ENCODE measurements around the gene PTGIR. TPM values are rescaled to one million over a fixed set of nuclear protein-coding genes. Genes with fewer than 3 reads are reported as not detected.
A peak's percentile ranks its signal among the peaks of the same experiment; 100 is the strongest.

PTGIR gene
- total RNA-seq, 1 donor from 2014 or later: 0.38 TPM

GRCh38 chr19:46614114-46614722 is 10.7 kb downstream of the PTGIR start:
- Mint-ChIP-seq H3K9me3 (ENCODE audit: unreplicated experiment) (no peaks in the 10 kb centered on the region), H3K4me1 (ENCODE audit: unreplicated experiment) (peaks cover 16% of the 10 kb centered on the region), H3K36me3 (ENCODE audit: unreplicated experiment) (peaks cover 4% of the 10 kb centered on the region), H3K4me3 (ENCODE audit: unreplicated experiment) (no peak overlapping the region), H3K27ac (ENCODE audit: unreplicated experiment) (no peak overlapping the region), H3K27me3 (ENCODE audit: unreplicated experiment) (no peaks in the 10 kb centered on the region)
- peak; percentile 92 for TF ChIP-seq CTCF (IDR thresholded peaks at IDR 0.05)
- peak; percentile 94 for DNase-seq (ENCODE audit: extremely low spot score, unreplicated experiment)

GRCh38 chr19:46613525-46613924 is 11.4 kb downstream of the PTGIR start:
- H3K36me3 Mint-ChIP-seq (ENCODE audit: unreplicated experiment): peaks cover 8% of the 10 kb centered on the region
- no peaks in the 10 kb centered on the region for H3K27me3 Mint-ChIP-seq (ENCODE audit: unreplicated experiment)
- no peaks in the 10 kb centered on the region for H3K9me3 Mint-ChIP-seq (ENCODE audit: unreplicated experiment)
- no peak for DNase-seq (ENCODE audit: extremely low spot score, unreplicated experiment)
- no peak overlapping the region for H3K4me3 Mint-ChIP-seq (ENCODE audit: unreplicated experiment)
- peaks cover 16% of the 10 kb centered on the region for H3K4me1 Mint-ChIP-seq (ENCODE audit: unreplicated experiment)
- H3K27ac Mint-ChIP-seq (ENCODE audit: unreplicated experiment): no peak overlapping the region
- TF ChIP-seq CTCF (IDR thresholded peaks at IDR 0.05): no peak

GRCh38 chr19:46611776-46612175 is 13.1 kb downstream of the PTGIR start:
- no peak overlapping the region for H3K4me3 Mint-ChIP-seq (ENCODE audit: unreplicated experiment)
- H3K27ac Mint-ChIP-seq (ENCODE audit: unreplicated experiment): no peak overlapping the region

GRCh38 chr19:46610851-46611770 is 13.8 kb downstream of the PTGIR start:
- DNase-seq (ENCODE audit: extremely low spot score, unreplicated experiment): no peak
- H3K27ac Mint-ChIP-seq (ENCODE audit: unreplicated experiment): peak overlapping the region; percentile 29
- no peaks in the 10 kb centered on the region for H3K27me3 Mint-ChIP-seq (ENCODE audit: unreplicated experiment)
- peaks cover 26% of the 10 kb centered on the region for H3K36me3 Mint-ChIP-seq (ENCODE audit: unreplicated experiment)
- no peak for TF ChIP-seq CTCF (IDR thresholded peaks at IDR 0.05)
- H3K4me3 Mint-ChIP-seq (ENCODE audit: unreplicated experiment): no peak overlapping the region
- H3K4me1 Mint-ChIP-seq (ENCODE audit: unreplicated experiment): peaks cover 9% of the 10 kb centered on the region
- H3K9me3 Mint-ChIP-seq (ENCODE audit: unreplicated experiment): no peaks in the 10 kb centered on the region

More at GRCh38 chr19:46611776-46612175, 13.1 kb downstream of the PTGIR start:
- Mint-ChIP-seq H3K4me1 (ENCODE audit: unreplicated experiment) (peaks cover 11% of the 10 kb centered on the region), H3K27me3 (ENCODE audit: unreplicated experiment) (no peaks in the 10 kb centered on the region), H3K36me3 (ENCODE audit: unreplicated experiment) (peaks cover 20% of the 10 kb centered on the region), H3K9me3 (ENCODE audit: unreplicated experiment) (no peaks in the 10 kb centered on the region)
- no peak for DNase-seq (ENCODE audit: extremely low spot score, unreplicated experiment)
- no peak for TF ChIP-seq CTCF (IDR thresholded peaks at IDR 0.05)

- H3K36me3 Mint-ChIP-seq (ENCODE audit: unreplicated experiment): peaks cover 26% of the 10 kb centered on the region
Observed at GRCh38 chr19:46610413-46610775, 14.5 kb downstream of the PTGIR start.

More at GRCh38 chr19:46610413-46610775, 14.5 kb downstream of the PTGIR start:
- no peak overlapping the region for H3K4me3 Mint-ChIP-seq (ENCODE audit: unreplicated experiment)
- no peak for DNase-seq (ENCODE audit: extremely low spot score, unreplicated experiment)
- no peaks in the 10 kb centered on the region for H3K9me3 Mint-ChIP-seq (ENCODE audit: unreplicated experiment)
- H3K27ac Mint-ChIP-seq (ENCODE audit: unreplicated experiment): no peak overlapping the region
- H3K27me3 Mint-ChIP-seq (ENCODE audit: unreplicated experiment): no peaks in the 10 kb centered on the region
- peaks cover 9% of the 10 kb centered on the region for H3K4me1 Mint-ChIP-seq (ENCODE audit: unreplicated experiment)
- TF ChIP-seq CTCF (IDR thresholded peaks at IDR 0.05): no peak
